ENCODE results near the gene SHQ1. TPM values are rescaled to one million over a fixed set of nuclear protein-coding genes. Genes with fewer than 3 reads are reported as not detected.

The SHQ1 gene
- total and polyA plus RNA-seq, 9 donors, result 11.1 to 20.7 (median 12.9) TPM

DNA sequence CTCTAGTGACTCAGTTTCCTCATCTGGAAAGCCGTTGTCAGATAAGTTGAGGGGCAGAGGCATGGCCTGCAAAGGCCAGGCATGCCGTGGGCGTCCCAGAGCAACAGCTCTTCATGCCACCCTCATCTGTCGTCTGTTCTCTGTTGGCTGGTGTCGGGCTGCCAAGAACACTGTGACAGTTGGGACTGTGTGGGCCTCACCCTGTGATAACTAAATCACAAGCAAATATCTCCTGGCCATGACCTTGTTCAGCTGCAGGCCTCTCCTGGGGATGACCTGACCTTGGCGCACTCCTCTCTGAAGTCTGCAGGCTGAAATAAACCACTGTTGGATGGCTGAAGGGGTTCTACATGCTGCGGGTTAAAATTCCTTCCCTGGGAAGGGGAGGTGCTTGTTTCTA is 145.9 kb downstream of the SHQ1 start:
- peaks cover 2% of the 10 kb centered on the region for H3K27me3 ChIP-seq (ENCODE audit: control insufficient read depth, insufficient read depth, low read length)
- H3K4me1 ChIP-seq (ENCODE audit: control insufficient read depth, insufficient read depth, low read length), result no peaks in the 10 kb centered on the region
- WGBS (ENCODE audit: insufficient coverage), result 77% methylated on average over 5 of the region's 7 CpGs
- no peak overlapping the region for H3K27ac ChIP-seq (ENCODE audit: low read length)
- no peaks in the 10 kb centered on the region for H3K9me3 ChIP-seq (replicated peaks; ENCODE audit: control insufficient read depth, low read depth, low read length)
- no peak overlapping the region for H3K4me3 ChIP-seq (ENCODE audit: low read length)
- H3K36me3 ChIP-seq (ENCODE audit: control insufficient read depth, insufficient read depth, low read length), result no peaks in the 10 kb centered on the region
- DNase-seq, result no peak

DNA sequence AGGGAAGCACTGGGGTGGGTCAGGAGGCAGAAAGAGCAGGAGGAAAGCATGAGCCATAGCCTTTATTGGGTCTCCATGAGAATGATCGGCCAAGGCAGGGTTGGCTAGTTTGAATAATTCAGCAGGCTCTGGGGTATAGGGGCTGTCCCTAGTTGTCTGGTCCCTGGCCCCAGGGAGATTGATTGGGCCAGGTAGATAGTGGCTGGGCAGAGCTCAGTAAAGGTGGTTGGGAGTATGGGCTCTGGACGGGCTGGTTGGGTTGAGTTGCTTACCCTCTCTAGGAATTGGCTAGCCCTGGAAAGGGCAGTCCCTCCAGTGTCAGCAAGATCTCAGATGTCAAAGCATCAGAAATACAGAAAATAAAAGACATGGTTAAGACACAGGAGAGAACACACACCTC is 148.1 kb downstream of the SHQ1 start:
- WGBS (ENCODE audit: insufficient coverage), result 75% methylated on average over 1 of the region's 2 CpGs
- Histone ChIP-seq H3K4me3 (ENCODE audit: low read length) (no peak overlapping the region), H3K27me3 (ENCODE audit: control insufficient read depth, insufficient read depth, low read length) (peaks cover 2% of the 10 kb centered on the region), H3K36me3 (ENCODE audit: control insufficient read depth, insufficient read depth, low read length) (no peaks in the 10 kb centered on the region), H3K4me1 (ENCODE audit: control insufficient read depth, insufficient read depth, low read length) (no peaks in the 10 kb centered on the region), H3K9me3 (replicated peaks; ENCODE audit: control insufficient read depth, low read depth, low read length) (no peaks in the 10 kb centered on the region), H3K27ac (ENCODE audit: low read length) (no peak overlapping the region)
- DNase-seq, result no peak

DNA sequence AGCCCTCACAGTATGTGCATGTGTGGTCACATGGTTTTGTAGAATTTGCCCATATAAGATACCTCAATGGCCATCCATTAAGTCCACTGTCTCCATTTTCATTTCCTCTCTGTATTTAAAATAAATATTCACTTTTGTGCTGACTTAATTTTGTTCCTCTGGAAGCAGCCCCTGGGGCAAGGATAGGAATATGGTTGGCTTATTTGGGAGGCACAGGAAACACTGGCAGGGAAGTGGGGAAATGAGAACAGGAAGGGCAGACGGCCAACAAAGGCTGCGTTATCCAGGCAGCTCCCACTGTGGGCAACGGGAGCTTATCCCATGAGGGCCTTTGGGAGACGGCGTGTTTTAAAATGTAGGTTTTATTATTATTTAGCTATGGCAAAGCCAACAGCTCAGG is 148.6 kb downstream of the SHQ1 start:
- no peak for DNase-seq
- Histone ChIP-seq H3K27me3 (ENCODE audit: control insufficient read depth, insufficient read depth, low read length) (no peaks in the 10 kb centered on the region), H3K27ac (ENCODE audit: low read length) (no peak overlapping the region), H3K4me3 (ENCODE audit: low read length) (no peak overlapping the region), H3K36me3 (ENCODE audit: control insufficient read depth, insufficient read depth, low read length) (no peaks in the 10 kb centered on the region), H3K4me1 (ENCODE audit: control insufficient read depth, insufficient read depth, low read length) (no peaks in the 10 kb centered on the region), H3K9me3 (replicated peaks; ENCODE audit: control insufficient read depth, low read depth, low read length) (no peaks in the 10 kb centered on the region)
- WGBS (ENCODE audit: insufficient coverage), result 29% methylated on average over 3 of the region's 5 CpGs

Other genes starting within 250 kb of the SHQ1 start
- gene GXYLT2, start 39.6 kb upstream of the SHQ1 start, total RNA-seq, result 39.1 TPM
- gene GXYLT2, start 39.6 kb upstream of the SHQ1 start, polyA plus RNA-seq (ENCODE audit: insufficient read depth in 1 of 8, insufficient read length in 8 of 8, low replicate concordance in 1 of 8), result 10 to 100 TPM; 20.0 to 41.1 (median 29.0) TPM
- 65.1 TPM for gene PPP4R2, start 148.4 kb upstream of the SHQ1 start, total RNA-seq
- 10 to 100 TPM; 37.3 to 57.9 (median 49.7) TPM for gene PPP4R2, start 148.4 kb upstream of the SHQ1 start, polyA plus RNA-seq (ENCODE audit: insufficient read depth in 1 of 8, insufficient read length in 8 of 8, low replicate concordance in 1 of 8)
- 5.3 TPM for gene EBLN2, start 213.2 kb upstream of the SHQ1 start, total RNA-seq
- gene EBLN2, start 213.2 kb upstream of the SHQ1 start, polyA plus RNA-seq (ENCODE audit: insufficient read depth in 1 of 8, insufficient read length in 8 of 8, low replicate concordance in 1 of 8), result 1 to 10 TPM; 1.1 to 3.4 (median 1.8) TPM

Data from muscle of leg (tissue), 11 donors.